Natural killer cell (primary cell): ENCODE data around the gene RELN. TPM values are rescaled to one million over a fixed set of nuclear protein-coding genes. Genes with fewer than 3 reads are reported as not detected.
"Not testable (repeated sequence)": the region's sequence is repeated elsewhere in the genome, so short reads cannot be mapped to it uniquely, and the experiment has no call there.

Experiments
- ATAC-seq, 3 donors: fragments of 150-1000 bp in 2 of 3; fragments of 200-7000 bp in 1 of 3; cut with Tn5 transposase; 1 replicate in 1 of 3; 2 replicates in 2 of 3; pipeline ENCODE4 v1.10.0; 2021; ENCODE audit warnings: mild to moderate bottlenecking in 2 of 3, moderate library complexity in 2 of 3
- DNase-seq, 2 donors: peaks; one replicate each; pipeline versions ENCODE4 v3.0.0 to v3.0.0-alpha.2; 2013 to 2021; ENCODE audit warnings: mixed read lengths in 1 of 2
- H3K27ac ChIP-seq: one replicate; pipeline ENCODE4 v1.5.1; 2013; ENCODE audit warnings: mild to moderate bottlenecking, low read length
- H3K27me3 ChIP-seq: one replicate; pipeline ENCODE4 v1.6.1; 2013; ENCODE audit warnings: low read length; ENCODE audit not compliant: control insufficient read depth, insufficient read depth
- H3K36me3 ChIP-seq: one replicate; pipeline ENCODE4 v1.6.1; 2013; ENCODE audit warnings: low read length; ENCODE audit not compliant: control insufficient read depth, insufficient read depth
- H3K4me1 ChIP-seq: one replicate; pipeline ENCODE4 v1.6.1; 2013; ENCODE audit warnings: low read length; ENCODE audit not compliant: control insufficient read depth, insufficient read depth
- H3K4me3 ChIP-seq: one replicate; pipeline ENCODE4 v1.5.1; 2013; ENCODE audit warnings: low read length
- H3K9me3 ChIP-seq: one replicate; pipeline ENCODE4 v1.6.1; 2013; ENCODE audit warnings: low read length; ENCODE audit not compliant: control insufficient read depth, insufficient read depth
- H3K27ac Mint-ChIP-seq, 2 donors: one replicate each; pipeline ENCODE4 v1.8.0; 2022; ENCODE audit warnings: mild to moderate bottlenecking in 2 of 2, mixed read lengths in 2 of 2, moderate library complexity in 1 of 2
- H3K27me3 Mint-ChIP-seq, 2 donors: one replicate each; pipeline ENCODE4 v1.8.0; 2022; ENCODE audit warnings: low read depth in 2 of 2, mixed read lengths in 2 of 2
- H3K36me3 Mint-ChIP-seq: one replicate; pipeline ENCODE4 v1.8.0; 2022; ENCODE audit warnings: mixed read lengths
- H3K4me1 Mint-ChIP-seq, 2 donors: one replicate each; pipeline ENCODE4 v1.8.0; 2022; ENCODE audit warnings: mixed read lengths in 2 of 2
- H3K4me3 Mint-ChIP-seq: one replicate; pipeline ENCODE4 v1.8.0; 2022; ENCODE audit warnings: mild to moderate bottlenecking, moderate library complexity, mixed read lengths
- H3K9me3 Mint-ChIP-seq, 2 donors: one replicate each; pipeline ENCODE4 v1.8.0; 2022; ENCODE audit warnings: mixed read lengths in 2 of 2
- CTCF ChIP-seq: fragments of 200-600 bp; IDR thresholded peaks from one replicate; pipeline ENCODE4 v1.8.0; 2022; ENCODE audit warnings: antibody characterized with exemption
- WGBS: methylation state at CpG from one replicate; pipeline ENCODE4 v1.1.7; 2013; ENCODE audit warnings: missing lambda C conversion rate; ENCODE audit not compliant: insufficient coverage; 5-methylcytosine and 5-hydroxymethylcytosine counted together
- intact Hi-C: fragments of 100-400 bp; cut with micrococcal nuclease; formaldehyde crosslinking; loops from one replicate; pipeline ENCODE4 v1.14.2; 2022
- total RNA-seq, 4 donors: library from RNA; stranded (reverse); fragments of 120-200 nt in 1 of 4; gene quantifications; one replicate each; pipeline versions ENCODE4 v1.2.3 to v1.2.4, GENCODE V29; 2013 to 2022

RELN gene
- total RNA-seq, 3 donors from 2014 or later (not counting 1 experiment from before 2014, with no cell fraction given), result not detected

GRCh38 chr7:103915680-103916357, 73.6 kb downstream of the RELN start:
- ATAC-seq (no peak), DNase-seq (no peak)
- H3K4me3 ChIP-seq, result no peak overlapping the region
- H3K4me1 Mint-ChIP-seq, result no peaks in the 10 kb centered on the region
- TF ChIP-seq CTCF, result no peak
- no peaks in the 10 kb centered on the region for H3K36me3 ChIP-seq
- peaks cover 0 to 4% of the 10 kb centered on the region in 2 donors for H3K9me3 Mint-ChIP-seq
- no peak overlapping the region for H3K4me3 Mint-ChIP-seq
- WGBS, result 74% methylated on average over 1 of the region's 1 CpG
- intact Hi-C loops, result no loop called here
- no peaks in the 10 kb centered on the region for H3K27me3 Mint-ChIP-seq
- H3K27me3 ChIP-seq, result no peaks in the 10 kb centered on the region
- no peaks in the 10 kb centered on the region for H3K4me1 ChIP-seq
- no peak overlapping the region for H3K27ac ChIP-seq
- H3K27ac Mint-ChIP-seq, result no peak overlapping the region
- H3K9me3 ChIP-seq, result no peaks in the 10 kb centered on the region
- H3K36me3 Mint-ChIP-seq, result no peaks in the 10 kb centered on the region

- no peaks in the 10 kb centered on the region for H3K36me3 ChIP-seq
- H3K27ac ChIP-seq, result no peak overlapping the region
- H3K4me1 ChIP-seq, result no peaks in the 10 kb centered on the region
- no peak for TF ChIP-seq CTCF
- H3K9me3 ChIP-seq, result no peaks in the 10 kb centered on the region
- H3K27ac Mint-ChIP-seq, result no peak overlapping the region
- DNase-seq, result no peak
- intact Hi-C loops, result no loop called here
- no peaks in the 10 kb centered on the region for H3K4me1 Mint-ChIP-seq
- 84% methylated on average over 5 of the region's 6 CpGs for WGBS
- H3K4me3 ChIP-seq, result no peak overlapping the region
- no peaks in the 10 kb centered on the region for H3K36me3 Mint-ChIP-seq
- H3K4me3 Mint-ChIP-seq, result no peak overlapping the region
- no peak for ATAC-seq
- no peaks in the 10 kb centered on the region for H3K27me3 Mint-ChIP-seq
- peaks cover 0 to 2% of the 10 kb centered on the region in 2 donors for H3K9me3 Mint-ChIP-seq
- no peaks in the 10 kb centered on the region for H3K27me3 ChIP-seq
These were observed 75.1 kb downstream of the RELN start for GRCh38 chr7:103914147-103914899.

- TF ChIP-seq CTCF, result no peak
- intact Hi-C loops, result no loop called here
- H3K4me3 ChIP-seq, result no peak overlapping the region
- no peaks in the 10 kb centered on the region for H3K4me1 Mint-ChIP-seq
- peaks cover 0 to 2% of the 10 kb centered on the region in 2 donors for H3K9me3 Mint-ChIP-seq
- no peaks in the 10 kb centered on the region for H3K27me3 Mint-ChIP-seq
- ATAC-seq, result no peak
- H3K4me1 ChIP-seq, result no peaks in the 10 kb centered on the region
- no peaks in the 10 kb centered on the region for H3K9me3 ChIP-seq
- no peak for DNase-seq
- no peak overlapping the region for H3K27ac Mint-ChIP-seq
- no peaks in the 10 kb centered on the region for H3K36me3 ChIP-seq
- H3K4me3 Mint-ChIP-seq, result no peak overlapping the region
- no peak overlapping the region for H3K27ac ChIP-seq
- WGBS, result 77% methylated on average over 1 of the region's 1 CpG
- no peaks in the 10 kb centered on the region for H3K36me3 Mint-ChIP-seq
- no peaks in the 10 kb centered on the region for H3K27me3 ChIP-seq
These were observed 76.4 kb downstream of the RELN start for GRCh38 chr7:103912891-103913605.

- intact Hi-C loops, H3K9me3 ChIP-seq, H3K27me3 Mint-ChIP-seq, H3K4me3 ChIP-seq, H3K4me1 ChIP-seq, H3K4me3 Mint-ChIP-seq, DNase-seq, H3K36me3 ChIP-seq, H3K36me3 Mint-ChIP-seq, H3K9me3 Mint-ChIP-seq, H3K27ac Mint-ChIP-seq, H3K27ac ChIP-seq, H3K4me1 Mint-ChIP-seq, H3K27me3 ChIP-seq, ATAC-seq: not testable (repeated sequence)
- no CpG with 5 or more reads among the region's 1 CpG for WGBS
These were observed 78.4 kb downstream of the RELN start for GRCh38 chr7:103911015-103911414.
